GM12801 (cell line): ENCODE measurements around the gene LLPH.

ENCODE experiments used
- TF ChIP-seq, protein P1 (sequence below): IDR thresholded peaks from one replicate; pipeline ENCODE4 v1.5.1; 2011; ENCODE audit warnings: control low read depth; ENCODE audit not compliant: insufficient read length; ENCODE audit errors: extremely low read depth

LLPH gene

DNA sequence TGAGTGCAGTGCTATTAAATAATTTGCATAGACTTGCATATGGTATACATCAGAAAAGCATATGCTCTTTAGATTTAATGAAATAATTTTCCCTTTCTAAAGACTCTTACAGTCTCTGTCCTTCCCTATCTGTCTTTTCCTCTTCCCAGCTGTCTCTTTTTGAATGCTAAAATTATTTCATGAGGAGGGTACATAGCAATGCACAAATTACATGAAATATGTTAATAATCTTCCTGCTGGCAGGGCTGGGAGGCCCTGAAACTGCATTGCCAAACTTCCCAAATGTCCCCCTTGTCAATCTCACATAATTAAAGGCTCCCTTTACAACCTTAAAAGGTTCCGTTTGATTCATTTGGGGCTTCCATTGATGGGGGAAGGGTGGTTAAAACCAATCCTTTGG lies 22.2 kb downstream of the LLPH start:
- TF ChIP-seq, protein P1, sequence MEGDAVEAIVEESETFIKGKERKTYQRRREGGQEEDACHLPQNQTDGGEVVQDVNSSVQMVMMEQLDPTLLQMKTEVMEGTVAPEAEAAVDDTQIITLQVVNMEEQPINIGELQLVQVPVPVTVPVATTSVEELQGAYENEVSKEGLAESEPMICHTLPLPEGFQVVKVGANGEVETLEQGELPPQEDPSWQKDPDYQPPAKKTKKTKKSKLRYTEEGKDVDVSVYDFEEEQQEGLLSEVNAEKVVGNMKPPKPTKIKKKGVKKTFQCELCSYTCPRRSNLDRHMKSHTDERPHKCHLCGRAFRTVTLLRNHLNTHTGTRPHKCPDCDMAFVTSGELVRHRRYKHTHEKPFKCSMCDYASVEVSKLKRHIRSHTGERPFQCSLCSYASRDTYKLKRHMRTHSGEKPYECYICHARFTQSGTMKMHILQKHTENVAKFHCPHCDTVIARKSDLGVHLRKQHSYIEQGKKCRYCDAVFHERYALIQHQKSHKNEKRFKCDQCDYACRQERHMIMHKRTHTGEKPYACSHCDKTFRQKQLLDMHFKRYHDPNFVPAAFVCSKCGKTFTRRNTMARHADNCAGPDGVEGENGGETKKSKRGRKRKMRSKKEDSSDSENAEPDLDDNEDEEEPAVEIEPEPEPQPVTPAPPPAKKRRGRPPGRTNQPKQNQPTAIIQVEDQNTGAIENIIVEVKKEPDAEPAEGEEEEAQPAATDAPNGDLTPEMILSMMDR, result no peak

DNA sequence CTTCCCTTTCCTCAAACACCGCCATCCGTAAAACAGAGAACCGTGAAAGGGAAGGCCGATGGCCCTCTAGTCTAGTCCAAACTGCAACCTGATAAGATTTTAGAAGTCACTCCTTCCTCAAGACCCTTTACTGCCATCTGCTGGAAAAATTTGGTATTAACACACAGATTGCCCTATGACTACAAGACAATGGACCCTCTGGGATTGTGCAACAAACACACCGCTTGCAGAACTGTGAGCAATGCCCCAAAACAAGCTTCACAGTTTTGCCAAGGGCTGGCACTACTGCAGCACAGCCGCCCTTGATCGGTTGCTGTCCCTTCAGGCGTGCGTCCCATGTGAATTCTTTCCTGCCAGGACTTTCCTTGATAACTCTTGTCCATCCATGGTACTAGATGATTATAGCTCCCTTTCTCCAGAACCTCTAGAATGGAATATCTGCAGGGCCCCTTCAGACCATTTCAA lies 23.1 kb downstream of the LLPH start:
- TF ChIP-seq, protein P1, result no peak

DNA sequence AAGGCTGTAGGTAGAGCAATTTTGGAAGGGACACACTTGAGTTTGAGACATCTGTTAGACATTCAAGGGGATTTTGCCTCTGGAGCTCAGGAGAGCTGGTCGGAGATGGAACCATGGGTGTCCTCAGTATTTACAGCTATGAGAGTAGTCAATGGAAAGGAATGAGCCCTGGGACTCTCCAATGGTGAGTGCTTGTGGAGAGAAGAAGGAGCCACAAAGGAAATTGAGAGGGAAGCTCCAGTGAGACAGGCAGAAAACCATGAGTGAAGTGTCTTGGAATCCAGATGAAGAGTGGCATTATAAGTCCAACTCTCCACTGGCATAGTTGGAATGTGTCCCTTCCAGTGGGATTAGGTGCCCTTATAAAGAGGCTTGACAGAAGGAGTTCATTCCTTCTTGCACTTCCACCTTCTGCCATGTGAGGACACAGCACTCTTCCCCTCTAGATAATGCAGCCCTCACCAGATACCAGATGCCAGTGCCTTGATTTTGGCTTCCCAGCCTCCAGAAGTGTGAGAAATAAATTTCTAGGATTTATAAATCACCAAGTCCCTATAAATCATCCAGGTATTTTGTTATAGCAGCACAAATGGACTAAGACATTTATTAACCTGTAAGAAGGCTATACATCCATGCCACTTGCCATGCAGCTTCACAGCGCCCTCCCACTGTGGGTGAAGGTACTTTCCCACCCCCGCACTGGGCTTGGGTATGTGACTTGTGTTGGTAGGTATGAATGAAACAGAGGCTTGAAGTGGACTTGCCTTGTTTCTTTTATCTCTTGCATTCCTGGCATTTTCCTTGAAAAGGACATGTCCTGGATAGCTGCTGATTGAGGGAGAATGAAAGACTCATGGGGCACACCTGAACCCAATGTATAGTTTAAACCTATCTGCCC lies 27.3 kb downstream of the LLPH start:
- TF ChIP-seq, protein P1, result no peak

DNA sequence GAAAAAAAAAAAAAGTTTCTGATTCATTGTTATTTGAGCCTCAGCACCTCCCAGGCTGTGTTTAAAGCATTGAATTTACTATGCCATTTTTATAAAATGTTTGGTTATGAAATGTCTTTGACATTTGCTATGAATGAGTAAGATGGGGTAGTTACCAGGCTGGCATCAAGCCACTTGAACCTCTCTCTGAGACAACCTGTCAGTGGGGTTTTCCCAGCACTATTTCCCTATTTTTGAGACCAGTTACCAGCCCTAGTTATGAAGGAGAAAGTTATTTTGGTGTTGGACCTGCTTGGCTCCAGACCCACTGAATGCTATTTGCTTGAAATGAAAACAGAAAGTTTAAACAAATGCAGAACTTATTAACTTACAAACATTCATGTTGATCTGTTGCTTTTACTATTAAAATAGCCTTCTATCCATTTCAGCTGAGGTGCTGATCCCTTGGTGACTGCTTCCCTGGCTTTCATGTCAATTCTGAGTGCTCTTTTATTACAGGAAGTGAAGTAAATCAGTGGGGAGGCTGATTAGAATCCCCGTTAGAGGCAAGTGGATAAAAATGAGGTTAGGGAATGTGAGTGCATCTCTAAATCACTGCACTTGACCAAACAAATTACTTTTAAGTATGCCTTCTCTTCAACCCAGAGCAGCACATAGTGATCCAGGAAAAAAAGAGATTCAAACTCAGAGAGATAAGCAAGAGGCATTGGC lies 37.8 kb downstream of the LLPH start:
- TF ChIP-seq, protein P1, result no peak

DNA sequence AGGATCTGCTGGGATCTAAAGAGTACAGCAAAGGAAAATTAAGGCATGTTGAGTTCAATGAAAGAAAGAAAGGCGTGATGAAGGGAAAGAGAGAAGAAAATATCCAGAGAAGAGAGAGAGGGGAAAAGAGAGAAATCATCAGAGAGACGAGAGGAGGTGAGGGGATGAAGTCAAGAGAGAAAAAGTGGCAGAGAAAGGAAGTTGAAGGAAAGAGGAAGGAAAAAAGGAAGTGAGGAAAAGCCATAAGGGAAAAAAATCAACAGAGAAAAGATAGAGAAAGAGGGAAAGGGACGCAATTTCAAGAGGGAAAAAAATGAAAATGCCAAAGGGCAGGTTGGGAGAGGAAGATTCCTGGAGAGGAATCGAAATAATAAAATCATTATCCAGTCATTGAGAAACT lies 40.4 kb downstream of the LLPH start:
- TF ChIP-seq, protein P1, result no peak

DNA sequence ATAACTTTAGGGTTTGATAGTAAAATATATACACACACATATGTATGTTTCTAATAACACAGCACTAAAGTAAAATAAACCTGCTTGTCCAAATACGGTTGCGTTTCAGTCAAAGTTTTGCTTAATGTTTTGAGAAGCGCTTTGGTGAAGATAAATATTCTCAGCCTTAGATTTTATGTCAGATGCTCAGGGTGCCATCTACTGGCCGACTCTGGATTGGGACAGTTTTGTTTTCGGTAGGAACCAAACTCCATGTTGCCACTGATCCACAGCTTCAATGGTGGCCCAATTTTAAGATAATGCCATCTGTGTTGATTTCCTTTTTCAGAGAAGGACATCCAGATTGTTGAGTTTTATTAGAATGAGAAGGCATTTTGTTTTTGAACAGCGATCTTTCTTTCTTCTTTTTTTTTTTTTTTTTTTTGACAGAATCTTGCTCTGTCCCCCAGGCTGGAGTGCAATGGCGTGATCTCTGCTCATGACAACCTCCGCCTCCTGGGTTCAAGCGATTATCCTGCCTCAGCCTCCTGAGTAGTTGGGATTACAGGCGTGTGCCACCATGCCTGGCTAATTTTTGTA lies 43.1 kb downstream of the LLPH start:
- TF ChIP-seq, protein P1, result no peak

DNA sequence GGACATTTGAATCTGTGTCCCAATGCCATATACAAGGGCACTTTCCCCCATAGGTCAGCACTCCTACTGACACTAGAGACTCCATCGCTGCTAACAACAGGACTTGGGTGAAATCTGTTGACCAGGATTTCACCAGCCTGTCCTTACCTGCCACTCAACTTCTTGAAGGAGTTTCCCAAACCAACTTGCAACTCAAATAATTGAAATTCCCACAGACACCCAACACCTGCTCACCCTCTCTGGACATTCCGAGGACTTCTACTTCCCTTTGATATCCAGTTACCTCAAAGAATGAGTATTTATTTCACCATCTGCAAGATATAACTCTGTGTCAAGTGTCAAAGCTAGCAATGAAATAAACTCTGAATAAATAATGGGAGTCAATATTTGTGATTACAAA lies 44.6 kb downstream of the LLPH start:
- TF ChIP-seq, protein P1, result no peak
